Right lobe of liver (tissue), 4 donors: ENCODE results near the gene ATP8B3.

Experiments used
- CTCF ChIP-seq, 4 donors: fragments of 200-600 bp in 3 of 4; fragments of 450-650 bp in 1 of 4; IDR thresholded peaks; one replicate each; pipeline versions ENCODE4 v1.5.1 to v1.8.0; 2016 to 2022; ENCODE audit warnings: antibody characterized with exemption in 4 of 4, mild to moderate bottlenecking in 2 of 4
- POLR2A ChIP-seq: fragments of 450-650 bp; IDR thresholded peaks from one replicate; pipeline ENCODE4 v1.6.1; 2017; ENCODE audit warnings: antibody characterized with exemption, mild to moderate bottlenecking
- donor health status: DM: no; HTN: no; CAD: no.
- donor health status: DM: no; HTN: no; CAD: no.
- donor health status: DM: no; HTN: yes; CAD: no.

- TF ChIP-seq CTCF (IDR thresholded peaks at IDR 0.05) (no peak), POLR2A (no peak)
Observed at GRCh38 chr19:1814391-1814790, 2.3 kb upstream of the ATP8B3 start.
